NB4 (cell line): ENCODE results near the gene GDF10.

ENCODE experiments used
- DNase-seq: peaks from one replicate; pipeline ENCODE4 v3.0.0; 2010; ENCODE audit warnings: low read depth
- H3K4me3 ChIP-seq: one replicate; pipeline ENCODE4 v1.5.1; 2011; ENCODE audit warnings: mild to moderate bottlenecking, low read depth, low read length, moderate library complexity
- CTCF ChIP-seq: IDR thresholded peaks from one replicate; pipeline ENCODE4 v1.5.1; 2012; ENCODE audit warnings: low read depth, low read length
- MAX ChIP-seq: IDR thresholded peaks from 2 replicates; pipeline ENCODE4 v1.6.1; 2011; ENCODE audit warnings: low read depth, low read length
- MYC ChIP-seq: IDR thresholded peaks from 2 replicates; pipeline ENCODE4 v1.6.1; 2011; ENCODE audit warnings: low read depth, low read length
- POLR2A ChIP-seq: IDR thresholded peaks from 2 replicates; pipeline ENCODE4 v1.6.1; 2011; ENCODE audit warnings: mild to moderate bottlenecking; ENCODE audit not compliant: insufficient read length; ENCODE audit errors: extremely low read depth

The GDF10 gene

GRCh38 chr10:47319784-47320183, 19.8 kb downstream of the GDF10 start:
- TF ChIP-seq POLR2A (no peak), CTCF (no peak), MAX (no peak), MYC (no peak)
- H3K4me3 ChIP-seq: no peak overlapping the region
- no peak for DNase-seq

- TF ChIP-seq CTCF: no peak
- TF ChIP-seq POLR2A: no peak
- TF ChIP-seq MYC: no peak
- no peak for TF ChIP-seq MAX
- no peak for DNase-seq
- H3K4me3 ChIP-seq: no peak overlapping the region
Measured at GRCh38 chr10:47320812-47321211, 20.8 kb downstream of the GDF10 start.

- TF ChIP-seq POLR2A (no peak), MAX (no peak), MYC (no peak), CTCF (no peak)
Measured at GRCh38 chr10:47321521-47322195, 21.7 kb downstream of the GDF10 start.

GRCh38 chr10:47322300-47323061, 22.5 kb downstream of the GDF10 start, which contains the start of gene GDF2:
GDF2 (plus strand) TSS chr10:47322454; CDS start chr10:47322669, 215 bp downstream.
- no peak within 1 kb of the TSS for H3K4me3 ChIP-seq
- no peak for DNase-seq
- TF ChIP-seq POLR2A (no peak), CTCF (no peak), MYC (no peak), MAX (no peak)

More at GRCh38 chr10:47321521-47322195, 21.7 kb downstream of the GDF10 start:
- no peak overlapping the region for H3K4me3 ChIP-seq
- no peak for DNase-seq

- H3K4me3 ChIP-seq: no peak overlapping the region
- TF ChIP-seq MAX (no peak), CTCF (no peak), MYC (no peak), POLR2A (no peak)
- no peak for DNase-seq
Measured at GRCh38 chr10:47323087-47323486, 23.1 kb downstream of the GDF10 start.
